ENCODE results near the gene GLOD4.
"Not testable (repeated sequence)": the region's sequence is repeated elsewhere in the genome, so short reads cannot be mapped to it uniquely, and the experiment has no call there.

GLOD4 gene

DNA sequence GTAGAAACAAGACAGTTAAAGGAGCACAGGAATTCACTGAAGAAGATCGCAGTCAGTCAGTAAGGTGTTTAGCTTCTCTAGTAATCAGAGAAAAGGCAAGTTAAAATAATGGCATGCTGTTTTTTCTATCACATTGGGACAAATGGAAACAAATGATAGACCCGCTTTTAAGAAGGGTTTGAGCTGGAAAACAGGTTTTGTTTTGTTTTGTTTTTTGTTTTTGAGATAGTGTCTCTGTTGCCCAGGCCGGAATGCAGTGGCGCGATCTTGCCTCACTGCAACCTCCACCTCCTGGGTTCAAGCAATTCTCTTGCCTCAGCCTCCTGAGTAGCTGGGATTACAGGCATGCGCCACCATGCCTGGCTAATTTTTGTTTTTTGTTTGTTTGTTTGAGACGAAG lies 3.8 kb upstream of the GLOD4 start:
- in situ Hi-C loops (cut with MboI; ENCODE audit: low pct_unique_long_range_greater_than_20kb, low sequenced_read_pairs); DNase-seq: not testable (repeated sequence)

DNA sequence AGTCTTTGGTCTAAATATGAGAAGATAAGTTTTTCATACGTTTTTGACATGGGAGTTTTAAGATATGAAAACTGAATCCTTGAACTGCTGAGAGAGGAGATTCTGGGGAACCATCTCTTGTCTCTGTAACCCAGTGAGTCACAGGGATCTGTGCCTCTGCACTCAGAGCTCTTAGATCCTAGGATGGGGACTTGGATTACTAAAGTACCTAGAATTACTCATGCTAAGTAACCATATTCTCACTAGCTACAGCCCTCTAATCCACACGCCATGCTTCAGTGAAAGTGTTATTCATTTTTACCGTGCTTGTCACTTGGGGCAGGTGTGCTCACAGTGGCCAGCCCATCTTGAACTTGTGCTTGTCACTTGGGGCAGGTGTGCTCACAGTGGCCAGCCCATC lies 2.1 kb upstream of the GLOD4 start:
- in situ Hi-C loops (cut with MboI; ENCODE audit: low pct_unique_long_range_greater_than_20kb, low sequenced_read_pairs): no loop called here
- DNase-seq: no peak

DNA sequence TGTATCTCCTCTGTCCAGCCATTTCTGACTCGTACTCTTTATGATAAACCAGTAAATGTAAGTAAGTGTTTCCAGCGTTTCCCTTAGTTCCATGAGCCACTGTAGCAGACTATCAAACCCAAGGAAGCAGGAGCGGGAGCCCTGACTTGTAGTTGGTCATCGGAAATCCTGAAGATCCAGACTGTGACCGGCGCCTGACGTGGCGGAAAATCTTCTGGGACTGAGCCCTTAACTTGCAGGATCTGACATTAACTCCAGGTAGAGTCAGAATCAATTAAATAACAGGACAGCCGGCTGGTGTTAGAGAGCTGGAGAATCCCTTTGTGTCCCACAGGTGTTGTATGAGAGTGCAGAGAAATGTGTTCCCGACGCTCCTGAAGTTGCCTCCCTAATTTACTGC lies 4.0 kb downstream of the GLOD4 start:
- DNase-seq: no peak
- in situ Hi-C loops (cut with MboI; ENCODE audit: low pct_unique_long_range_greater_than_20kb, low sequenced_read_pairs): no loop called here

DNA sequence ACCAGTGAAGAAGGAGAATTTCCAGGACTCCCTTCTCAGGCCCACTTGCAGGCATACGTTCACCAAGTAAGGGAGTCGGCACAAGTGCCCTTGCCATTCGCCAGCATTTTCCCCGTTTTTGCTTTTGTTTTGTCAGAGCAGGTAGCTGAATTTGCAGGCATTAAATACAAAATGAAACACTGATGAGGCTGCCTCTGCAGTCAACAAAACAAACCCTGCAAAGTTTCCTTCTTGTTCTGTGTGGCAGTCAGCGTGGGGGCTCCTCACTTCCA lies 7.8 kb downstream of the GLOD4 start:
- no peak for DNase-seq
- in situ Hi-C loops (cut with MboI; ENCODE audit: low pct_unique_long_range_greater_than_20kb, low sequenced_read_pairs): no loop called here

DNA sequence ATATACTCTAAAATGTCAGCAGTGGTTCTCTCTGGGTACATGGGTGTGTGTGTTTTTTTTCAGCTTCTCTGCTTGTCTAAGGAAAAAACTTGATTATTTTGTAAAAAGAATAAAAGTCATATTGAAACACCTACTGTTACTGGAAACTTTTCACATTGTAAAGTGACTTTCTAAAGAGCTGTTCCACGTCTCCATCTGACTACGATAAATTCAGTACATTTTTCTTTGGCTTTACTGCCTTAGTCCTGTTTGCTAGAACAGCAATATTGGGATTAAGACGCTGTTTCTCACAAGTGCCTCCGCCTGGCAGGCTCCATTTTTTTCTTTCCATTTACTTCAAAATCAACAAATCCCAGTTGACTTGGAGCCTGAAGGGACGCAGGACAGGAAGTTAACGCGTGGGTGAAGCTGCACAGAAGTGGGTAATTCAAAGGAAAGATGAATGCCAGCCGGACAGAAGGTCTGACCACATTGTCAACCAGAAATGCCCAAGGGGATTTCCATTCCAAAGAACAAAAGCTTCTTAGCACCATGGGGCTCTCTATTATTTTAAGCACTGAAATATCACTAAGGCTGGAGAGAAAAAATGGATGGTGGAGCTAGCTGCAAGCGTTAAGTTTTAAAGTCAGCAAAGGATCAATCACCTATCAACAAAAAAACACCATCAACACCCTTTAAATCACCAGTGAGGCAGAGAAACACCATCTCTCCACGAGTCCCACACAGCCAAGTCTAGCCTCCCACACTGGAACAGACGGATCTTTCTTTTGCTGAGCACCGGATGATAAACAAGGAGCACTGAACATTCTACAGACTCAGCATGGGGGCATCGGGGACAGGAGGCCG lies 8.4 kb downstream of the GLOD4 start:
- in situ Hi-C loops (cut with MboI; ENCODE audit: low pct_unique_long_range_greater_than_20kb, low sequenced_read_pairs): no loop called here
- no peak for DNase-seq

DNA sequence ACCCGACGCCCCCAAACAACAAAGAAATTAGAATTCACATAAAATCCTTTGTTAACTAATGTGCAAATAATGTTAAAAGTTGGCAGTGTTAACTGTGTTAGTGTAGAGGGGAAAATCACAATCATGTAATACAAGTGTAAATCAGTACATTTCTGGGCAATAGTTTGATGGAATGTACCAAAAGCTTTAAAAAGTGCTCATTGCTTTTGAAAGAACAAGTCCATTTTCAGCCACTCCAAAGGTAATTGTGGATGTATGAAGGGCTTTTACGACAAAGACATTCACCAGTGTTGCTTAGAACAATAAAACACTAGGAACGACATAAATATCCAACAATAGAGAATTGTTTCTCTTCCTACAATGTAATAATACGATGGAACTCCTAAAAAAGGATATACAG lies 9.1 kb downstream of the GLOD4 start:
- in situ Hi-C loops (cut with MboI; ENCODE audit: low pct_unique_long_range_greater_than_20kb, low sequenced_read_pairs): no loop called here
- no peak for DNase-seq

DNA sequence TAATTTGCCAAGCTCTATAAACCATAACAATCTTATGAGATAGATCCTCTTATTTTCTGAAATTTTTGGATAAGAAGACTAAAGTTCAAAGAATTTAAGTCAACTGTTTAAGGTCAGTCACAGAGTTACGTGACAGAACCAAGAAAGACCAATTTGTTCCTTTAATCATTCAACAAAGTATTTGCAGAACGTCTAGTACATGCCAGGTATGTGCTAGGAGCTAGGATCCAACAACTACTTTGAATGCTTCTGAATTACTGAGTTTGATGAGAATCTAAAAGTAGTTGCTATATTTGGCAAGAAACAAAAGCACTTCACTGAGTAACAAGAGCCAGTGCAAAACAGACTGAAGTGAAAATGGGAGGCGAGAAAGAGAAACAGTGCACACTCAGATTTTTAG lies 15.0 kb downstream of the GLOD4 start:
- in situ Hi-C loops (cut with MboI; ENCODE audit: low pct_unique_long_range_greater_than_20kb, low sequenced_read_pairs): no loop called here
- no peak for DNase-seq

DNA sequence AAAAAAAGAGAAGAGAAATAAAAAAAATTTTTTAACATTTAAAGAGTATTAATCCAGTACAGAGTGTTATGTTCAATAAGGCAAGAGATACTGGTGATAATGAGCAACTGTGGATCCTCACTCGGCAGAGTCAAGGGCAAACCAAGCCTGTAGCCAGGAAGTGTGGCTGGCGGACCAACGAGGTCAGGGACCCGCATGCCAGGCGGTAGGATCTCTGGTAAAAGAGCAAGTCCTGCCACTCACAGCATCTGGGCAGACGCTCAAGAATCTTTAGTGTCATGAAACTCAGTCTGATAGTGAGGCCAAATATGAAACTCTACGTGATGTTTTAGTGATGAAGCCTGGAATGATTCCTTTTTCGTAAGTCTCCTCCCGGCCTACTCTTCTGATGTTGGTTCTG lies 21.7 kb downstream of the GLOD4 start:
- in situ Hi-C loops (cut with MboI; ENCODE audit: low pct_unique_long_range_greater_than_20kb, low sequenced_read_pairs): no loop called here

DNA sequence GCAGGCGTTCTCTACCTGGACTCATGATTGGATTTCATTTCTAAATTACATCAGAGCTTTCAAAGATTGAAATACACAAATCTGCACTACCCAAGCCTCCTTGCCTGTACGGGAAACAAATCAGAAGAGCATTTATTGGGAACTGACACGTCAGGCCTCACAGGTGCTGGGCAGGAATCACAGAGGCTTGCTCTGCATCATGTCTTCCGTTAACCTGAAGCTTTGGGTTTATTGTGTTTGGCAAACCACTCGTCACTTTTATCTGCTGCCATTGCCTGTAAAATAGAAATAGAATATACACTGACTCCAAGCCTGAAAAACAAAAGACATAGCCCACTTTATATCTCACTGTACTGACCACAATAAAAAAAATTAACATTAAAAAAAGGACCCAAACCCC lies 22.1 kb downstream of the GLOD4 start:
- DNase-seq: no peak
- in situ Hi-C loops (cut with MboI; ENCODE audit: low pct_unique_long_range_greater_than_20kb, low sequenced_read_pairs): no loop called here

More for the DNA sequence above, 21.7 kb downstream of the GLOD4 start:
- DNase-seq: no peak

DNA sequence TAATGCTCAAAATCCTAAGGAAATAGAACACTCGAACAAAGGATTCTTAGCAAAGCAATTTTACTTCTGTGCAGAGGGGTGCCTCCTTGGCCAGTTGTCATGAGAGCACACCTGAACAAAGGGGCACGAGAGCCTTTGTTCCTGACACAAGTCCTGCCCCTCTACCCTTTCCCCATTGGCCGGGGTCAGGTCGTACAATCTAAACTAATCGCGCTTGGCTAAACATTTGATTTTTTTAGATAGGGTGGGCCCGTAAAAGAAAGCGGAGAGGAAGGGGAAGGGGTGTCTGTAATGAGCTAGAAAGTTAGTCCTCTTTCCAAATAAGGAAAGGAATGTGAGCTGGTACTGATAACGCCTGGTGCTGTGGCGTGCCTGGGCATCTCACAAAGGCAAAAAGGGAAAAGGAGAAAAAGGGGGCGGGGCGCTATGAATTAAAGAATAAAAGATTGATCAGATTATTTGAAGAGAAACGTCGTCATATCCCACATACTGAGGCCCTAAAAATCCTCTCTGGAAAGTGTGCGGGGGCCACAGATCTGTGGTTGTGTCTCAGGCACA lies 26.0 kb downstream of the GLOD4 start:
- DNase-seq; in situ Hi-C loops (cut with MboI; ENCODE audit: low pct_unique_long_range_greater_than_20kb, low sequenced_read_pairs): not testable (repeated sequence)

DNA sequence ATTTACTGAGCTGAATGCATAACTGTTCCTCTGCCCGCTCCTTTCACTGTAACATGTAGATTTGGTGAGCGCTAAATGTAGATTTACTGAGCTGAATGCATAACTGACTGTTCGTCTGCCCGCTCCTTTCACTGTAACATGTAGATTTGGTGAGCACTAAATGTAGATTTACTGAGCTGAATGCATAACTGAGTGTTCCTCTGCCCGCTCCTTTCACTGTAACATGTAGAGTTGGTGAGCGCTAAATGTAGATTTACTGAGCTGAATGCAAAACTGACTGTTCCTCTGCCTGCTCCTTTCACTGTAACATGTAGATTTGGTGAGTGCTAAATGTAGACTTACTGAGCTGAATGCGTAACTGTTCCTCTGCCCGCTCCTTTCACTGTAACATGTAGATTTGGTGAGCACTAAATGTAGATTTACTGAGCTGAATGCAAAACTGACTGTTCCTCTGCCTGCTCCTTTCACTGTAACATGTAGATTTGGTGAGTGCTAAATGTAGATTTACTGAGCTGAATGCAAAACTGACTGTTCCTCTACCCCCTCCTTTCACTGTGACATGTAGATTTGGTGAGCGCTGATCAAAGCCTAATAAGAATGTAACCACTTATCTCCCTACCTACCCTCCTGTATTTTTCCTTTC lies 26.6 kb downstream of the GLOD4 start:
- DNase-seq; in situ Hi-C loops (cut with MboI; ENCODE audit: low pct_unique_long_range_greater_than_20kb, low sequenced_read_pairs): not testable (repeated sequence)

DNA sequence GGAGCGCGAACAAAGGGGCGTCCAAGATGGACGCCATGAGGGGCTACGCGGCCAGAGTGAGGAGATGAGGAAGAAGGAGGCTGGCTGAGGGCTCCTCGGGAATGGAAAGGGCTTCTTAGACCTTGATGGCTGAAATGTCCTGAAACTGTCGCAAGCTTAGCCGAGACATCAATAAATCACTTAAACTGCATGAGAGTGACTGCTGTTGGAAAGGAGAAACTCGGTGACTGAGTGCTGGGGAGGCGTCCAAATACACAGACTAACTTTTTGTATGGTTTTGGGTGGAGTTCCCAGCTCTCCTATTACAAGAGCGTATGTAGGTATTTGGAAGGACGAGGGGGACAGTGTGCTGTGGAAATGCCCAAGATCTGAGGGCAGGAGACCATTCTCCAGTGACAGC lies 28.7 kb downstream of the GLOD4 start:
- no peak for DNase-seq
- in situ Hi-C loops (cut with MboI; ENCODE audit: low pct_unique_long_range_greater_than_20kb, low sequenced_read_pairs): no loop called here

DNA sequence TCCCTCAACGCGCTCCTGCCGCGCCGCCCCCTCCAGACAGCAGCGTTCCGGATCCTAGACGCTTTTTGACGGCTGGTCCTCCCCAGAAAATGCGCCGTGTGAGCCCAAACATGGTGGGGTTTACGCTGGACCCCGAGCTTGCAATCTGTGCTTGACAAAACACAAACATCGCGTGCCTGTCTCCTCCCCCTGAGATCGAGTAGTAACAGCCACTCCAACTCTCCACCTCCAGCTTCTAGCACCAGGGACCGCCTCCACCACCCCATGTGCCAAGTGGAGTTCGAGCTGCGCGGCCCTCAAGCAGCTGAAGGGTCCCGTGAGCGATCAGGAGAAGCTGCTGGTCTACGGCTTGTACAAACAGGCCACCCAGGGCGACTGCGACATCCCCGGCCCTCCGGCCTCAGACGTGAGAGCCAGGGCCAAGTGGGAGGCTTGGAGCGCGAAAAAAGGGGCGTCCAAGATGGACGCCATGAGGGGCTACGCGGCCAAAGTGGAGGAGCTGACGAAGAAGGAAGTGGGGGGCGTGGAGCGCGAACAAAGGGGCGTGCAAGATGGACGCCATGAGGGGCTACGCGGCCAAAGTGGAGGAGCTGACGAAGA lies 29.4 kb downstream of the GLOD4 start:
- in situ Hi-C loops (cut with MboI; ENCODE audit: low pct_unique_long_range_greater_than_20kb, low sequenced_read_pairs): no loop called here
- DNase-seq: no peak

DNA sequence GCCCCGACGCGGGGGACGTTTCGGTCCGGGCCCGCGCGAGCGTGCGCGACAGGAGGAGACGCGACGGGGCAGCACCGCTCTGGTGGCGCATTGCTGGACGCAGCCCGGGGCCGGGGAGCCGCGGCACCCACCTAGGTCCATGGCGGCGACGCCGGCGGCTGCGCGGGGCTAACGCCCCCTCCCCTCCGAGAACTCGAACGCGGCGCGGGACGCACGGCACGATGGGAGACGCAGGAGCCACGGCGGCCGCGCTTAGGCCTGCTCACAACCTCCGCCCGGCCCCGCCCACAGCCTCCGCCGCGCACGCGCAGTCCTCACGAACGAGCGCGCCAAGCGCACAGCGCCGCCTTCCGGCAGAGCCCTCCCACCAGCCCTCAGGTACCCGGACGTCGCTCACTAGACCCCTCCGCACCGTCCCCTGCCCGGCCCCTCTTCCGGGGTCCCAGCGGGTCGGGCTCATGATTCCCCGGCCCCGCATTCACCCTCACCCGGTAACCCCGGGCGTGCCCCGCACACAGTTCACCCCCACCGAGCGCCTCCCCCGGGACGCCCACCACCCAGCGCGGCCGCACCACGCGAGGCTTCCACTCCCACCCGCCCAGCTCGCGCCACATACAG lies 30.0 kb downstream of the GLOD4 start, which contains the start of gene GEMIN4:
Gene GEMIN4, minus strand, starts transcription at position 263 of the 618 bp plus-strand sequence. Its CDS starts 122 bp downstream, at position 141.
- DNase-seq: peak; percentile 95
- in situ Hi-C loops (cut with MboI; ENCODE audit: low pct_unique_long_range_greater_than_20kb, low sequenced_read_pairs): no loop called here

DNA sequence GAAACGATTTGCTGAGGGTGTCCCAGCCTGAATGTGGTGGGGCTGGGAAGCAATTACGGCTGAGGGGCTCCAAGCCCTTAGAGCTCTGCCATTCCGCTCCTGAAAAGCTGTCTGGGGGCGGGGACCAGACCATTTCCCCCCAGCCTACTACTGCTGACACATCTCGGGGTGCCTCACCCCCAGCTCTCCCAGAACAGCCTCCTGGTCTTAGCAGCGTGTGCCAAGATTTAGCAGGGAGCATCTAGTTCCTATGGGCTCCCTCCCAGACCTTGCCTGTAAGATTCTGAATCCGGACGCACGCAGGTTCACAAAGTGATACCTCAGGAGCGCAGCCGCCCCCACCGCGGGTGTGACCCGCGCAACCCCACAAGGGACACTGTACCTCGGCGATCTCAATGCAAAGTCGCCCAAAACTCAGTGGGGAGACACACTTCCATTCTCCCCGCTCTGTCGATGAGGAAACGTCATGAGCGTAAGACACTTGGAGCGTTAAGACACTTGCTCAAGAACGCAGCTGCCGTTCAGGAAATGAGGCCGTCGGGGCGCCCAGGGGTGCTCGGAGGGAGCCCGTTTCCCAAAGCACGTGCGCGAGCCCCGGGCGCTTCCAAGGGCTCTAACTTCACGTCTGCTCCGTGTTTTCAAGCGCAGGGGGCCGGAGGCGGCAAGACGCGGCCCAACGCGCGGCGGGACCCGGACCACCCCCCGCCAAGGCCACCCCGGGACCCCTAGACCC lies 30.6 kb downstream of the GLOD4 start:
- peak; percentile 42 for DNase-seq
- in situ Hi-C loops (cut with MboI; ENCODE audit: low pct_unique_long_range_greater_than_20kb, low sequenced_read_pairs): no loop called here

DNA sequence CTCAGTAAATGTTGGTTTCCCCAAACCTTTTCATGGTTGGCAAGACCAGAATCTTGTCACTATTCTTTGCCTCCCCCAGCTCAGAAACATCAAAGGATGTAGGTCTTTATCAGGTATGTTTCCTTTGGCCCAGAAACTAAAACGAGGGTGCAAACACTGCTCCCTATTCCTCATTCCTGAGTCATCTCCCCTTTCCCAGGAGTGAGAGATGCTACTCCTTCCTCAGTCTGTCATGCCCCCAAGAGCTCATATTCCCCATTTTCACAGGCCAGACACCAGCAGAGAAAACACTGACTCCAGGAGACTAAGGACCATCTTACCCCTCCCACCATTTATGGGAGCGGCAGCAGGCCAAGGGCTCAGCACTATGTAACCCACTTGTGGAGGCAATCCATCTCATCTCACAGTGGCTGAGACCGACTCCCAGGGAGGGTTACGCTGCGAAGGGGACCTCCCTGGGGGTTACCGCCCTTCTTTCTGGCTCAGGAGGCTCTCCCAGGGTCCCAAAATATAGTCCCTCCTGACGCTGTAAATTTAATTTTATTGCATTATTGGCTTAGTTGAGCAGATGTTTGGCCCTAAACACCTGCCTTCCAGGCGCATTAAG lies 31.5 kb downstream of the GLOD4 start:
- in situ Hi-C loops (cut with MboI; ENCODE audit: low pct_unique_long_range_greater_than_20kb, low sequenced_read_pairs): no loop called here
- no peak for DNase-seq

DNA sequence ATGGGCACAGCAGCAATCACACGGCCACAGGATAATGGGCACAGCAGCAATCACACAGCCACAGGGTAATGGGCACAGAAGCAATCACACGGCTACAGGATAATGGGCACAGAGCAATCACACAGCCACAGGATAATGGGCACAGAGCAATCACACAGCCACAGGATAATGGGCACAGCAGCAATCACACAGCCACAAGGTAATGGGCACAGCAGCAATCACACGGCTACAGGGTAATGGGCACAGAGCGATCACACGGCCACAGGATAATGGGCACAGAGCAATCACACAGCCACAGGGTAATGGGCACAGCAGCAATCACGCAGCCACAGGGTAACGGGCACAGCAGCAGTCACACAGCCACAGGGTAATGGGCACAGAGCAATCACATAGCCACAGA lies 32.7 kb downstream of the GLOD4 start:
- in situ Hi-C loops (cut with MboI; ENCODE audit: low pct_unique_long_range_greater_than_20kb, low sequenced_read_pairs): not testable (repeated sequence)

DNA sequence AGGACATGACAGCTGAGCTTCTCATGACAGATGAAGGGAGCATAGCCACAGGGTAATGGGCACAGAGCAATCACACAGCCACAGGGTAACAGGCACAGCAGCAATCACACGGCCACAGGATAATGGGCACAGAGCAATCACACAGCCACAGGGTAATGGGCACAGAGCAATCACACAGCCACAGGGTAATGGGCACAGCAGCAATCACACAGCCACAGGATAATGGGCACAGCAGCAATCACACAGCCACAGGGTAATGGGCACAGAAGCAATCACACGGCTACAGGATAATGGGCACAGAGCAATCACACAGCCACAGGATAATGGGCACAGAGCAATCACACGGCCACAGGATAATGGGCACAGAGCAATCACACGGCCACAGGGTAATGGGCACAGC lies 33.5 kb downstream of the GLOD4 start:
- in situ Hi-C loops (cut with MboI; ENCODE audit: low pct_unique_long_range_greater_than_20kb, low sequenced_read_pairs); DNase-seq: not testable (repeated sequence)

More for the DNA sequence above, 32.7 kb downstream of the GLOD4 start:
- not testable (repeated sequence) for DNase-seq

Measured in KBM-7 (cell line).